IPS-15b (cell line): Measurements from ENCODE around the gene INTS11.
"Not testable (repeated sequence)": the region's sequence is repeated elsewhere in the genome, so short reads cannot be mapped to it uniquely, and the experiment has no call there.

Source experiments
- H3K27me3 ChIP-seq: one replicate; pipeline ENCODE4 v1.6.1; 2013; ENCODE audit warnings: low read length; ENCODE audit not compliant: control insufficient read depth, insufficient read depth
- H3K36me3 ChIP-seq: one replicate; pipeline ENCODE4 v1.6.1; 2013; ENCODE audit warnings: low read length; ENCODE audit not compliant: control insufficient read depth, insufficient read depth
- H3K4me1 ChIP-seq: one replicate; pipeline ENCODE4 v1.6.1; 2013; ENCODE audit warnings: mild to moderate bottlenecking, low read length; ENCODE audit not compliant: control insufficient read depth, insufficient read depth
- H3K4me3 ChIP-seq: one replicate; pipeline ENCODE4 v1.5.1; 2013; ENCODE audit warnings: low read depth, low read length
- H3K9ac ChIP-seq: one replicate; pipeline ENCODE4 v1.6.1; 2013; ENCODE audit warnings: low read depth, mild to moderate bottlenecking, low read length
- H3K9me3 ChIP-seq: one replicate; pipeline ENCODE4 v1.6.1; 2013; ENCODE audit warnings: mild to moderate bottlenecking, low read length; ENCODE audit not compliant: control insufficient read depth, insufficient read depth

INTS11 gene

DNA sequence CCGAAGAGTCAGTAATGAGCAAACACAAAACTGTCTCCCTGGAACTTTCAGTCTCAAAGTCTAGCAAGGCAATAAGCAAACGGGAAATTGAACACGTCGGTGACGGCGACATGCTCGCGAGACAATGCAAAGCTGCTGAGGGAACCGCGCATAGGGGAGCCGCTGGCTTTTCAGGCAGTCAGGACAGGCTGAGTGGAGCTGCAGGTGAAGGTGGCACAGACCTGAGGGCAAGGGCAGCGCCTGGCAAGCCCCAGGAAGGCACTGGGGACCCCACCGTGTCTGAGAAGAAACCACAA, 4.9 kb downstream of the INTS11 start:
- Histone ChIP-seq H3K4me1 (peaks cover 3% of the 10 kb centered on the region), H3K4me3 (no peak overlapping the region), H3K36me3 (peaks cover 35% of the 10 kb centered on the region), H3K9me3 (no peaks in the 10 kb centered on the region), H3K9ac (no peak overlapping the region), H3K27me3 (no peaks in the 10 kb centered on the region)

DNA sequence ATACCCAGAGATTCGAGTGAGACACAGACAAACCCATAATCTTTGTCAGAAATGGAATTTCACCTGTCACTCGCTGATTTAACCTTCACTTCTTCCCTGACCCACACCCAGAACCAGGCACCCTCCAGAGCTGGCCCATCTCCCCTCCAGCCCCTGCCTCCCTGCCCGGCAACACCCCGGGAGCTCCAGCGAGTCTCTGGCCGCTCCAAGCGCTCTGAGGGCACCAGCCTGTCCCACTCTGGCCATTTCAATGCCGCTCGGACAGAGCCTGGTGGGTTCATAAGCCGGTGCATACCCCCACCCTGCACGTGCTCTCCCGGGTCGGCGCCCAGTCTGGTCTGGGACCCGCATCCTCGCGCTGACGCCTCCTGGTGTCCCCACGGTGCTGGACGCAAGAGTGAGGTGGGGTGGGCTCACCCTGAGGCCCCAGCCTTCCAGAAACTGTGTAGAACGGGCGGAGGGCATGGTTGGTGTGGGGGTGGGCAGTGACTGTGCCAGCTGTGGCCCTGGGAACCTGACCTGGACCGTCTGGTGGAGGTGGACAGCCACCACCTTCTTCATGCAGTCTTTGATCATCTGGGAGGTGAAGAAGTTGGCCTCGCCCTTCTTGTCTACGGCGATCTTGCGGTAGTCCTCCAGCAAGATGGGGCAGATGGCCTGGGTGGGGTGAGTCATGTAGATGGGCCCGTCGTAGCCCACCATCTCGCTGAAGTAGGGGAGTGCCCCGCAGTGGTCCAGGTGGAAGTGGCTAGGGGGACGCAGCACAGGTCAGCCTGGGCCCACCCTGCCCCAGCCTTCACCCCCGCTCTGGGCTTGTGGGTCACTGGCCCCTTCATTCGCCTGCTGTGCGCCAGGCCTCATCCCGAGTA, 5.4 kb downstream of the INTS11 start:
- H3K4me1 ChIP-seq, result peaks cover 3% of the 10 kb centered on the region
- no peaks in the 10 kb centered on the region for H3K27me3 ChIP-seq
- H3K9ac ChIP-seq, result no peak overlapping the region
- H3K36me3 ChIP-seq, result peaks cover 40% of the 10 kb centered on the region
- H3K9me3 ChIP-seq, result no peaks in the 10 kb centered on the region
- no peak overlapping the region for H3K4me3 ChIP-seq

DNA sequence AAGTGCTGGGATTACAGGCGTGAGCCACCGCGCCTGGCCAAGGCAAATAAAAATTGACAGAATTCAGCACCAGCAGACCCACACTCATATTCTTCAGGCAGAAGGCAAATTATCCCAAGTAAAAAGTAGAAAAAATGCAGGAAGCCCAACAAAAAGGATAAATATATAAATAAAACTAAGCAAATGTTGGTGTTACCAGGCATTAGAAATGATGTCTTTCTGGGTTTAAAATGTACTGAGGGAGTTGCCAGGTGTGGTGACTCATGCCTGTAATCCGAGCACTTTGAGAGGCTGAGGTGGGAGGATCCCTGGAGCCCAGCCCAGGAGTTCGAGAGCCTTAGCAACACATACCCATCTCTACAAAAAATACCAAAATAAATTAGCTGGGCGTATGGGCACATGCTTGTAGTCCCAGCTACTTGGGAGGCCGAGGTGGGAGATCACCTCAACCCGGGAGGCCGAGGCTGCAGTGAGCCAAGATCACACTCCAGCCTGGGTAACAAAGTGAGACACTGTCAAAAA, 6.3 kb downstream of the INTS11 start:
- H3K4me1 ChIP-seq, result peaks cover 3% of the 10 kb centered on the region
- no peak overlapping the region for H3K9ac ChIP-seq
- no peak overlapping the region for H3K4me3 ChIP-seq
- no peaks in the 10 kb centered on the region for H3K27me3 ChIP-seq
- no peaks in the 10 kb centered on the region for H3K9me3 ChIP-seq
- H3K36me3 ChIP-seq, result peaks cover 49% of the 10 kb centered on the region

DNA sequence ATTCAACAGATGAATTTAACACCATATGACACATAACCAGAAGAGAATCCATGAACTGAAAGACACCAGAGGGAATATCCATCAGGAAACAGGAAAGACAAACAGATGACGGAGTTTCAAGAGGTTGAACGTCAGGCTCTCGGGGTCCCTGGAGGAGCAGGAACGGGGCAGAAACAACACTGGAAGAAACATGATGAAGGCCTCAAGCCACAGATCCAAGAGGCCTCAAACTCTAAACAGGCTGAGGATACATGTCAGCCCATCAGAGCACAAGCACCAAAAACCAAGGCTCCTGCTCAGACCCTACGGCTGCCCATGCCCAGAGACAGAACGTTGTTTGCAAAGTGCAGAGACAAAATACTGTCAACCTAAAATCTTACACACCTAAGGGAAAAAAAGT, 7.0 kb downstream of the INTS11 start:
- Histone ChIP-seq H3K9ac (no peak overlapping the region), H3K4me3 (no peak overlapping the region), H3K36me3 (peaks cover 56% of the 10 kb centered on the region), H3K27me3 (no peaks in the 10 kb centered on the region), H3K9me3 (no peaks in the 10 kb centered on the region), H3K4me1 (peaks cover 3% of the 10 kb centered on the region)

DNA sequence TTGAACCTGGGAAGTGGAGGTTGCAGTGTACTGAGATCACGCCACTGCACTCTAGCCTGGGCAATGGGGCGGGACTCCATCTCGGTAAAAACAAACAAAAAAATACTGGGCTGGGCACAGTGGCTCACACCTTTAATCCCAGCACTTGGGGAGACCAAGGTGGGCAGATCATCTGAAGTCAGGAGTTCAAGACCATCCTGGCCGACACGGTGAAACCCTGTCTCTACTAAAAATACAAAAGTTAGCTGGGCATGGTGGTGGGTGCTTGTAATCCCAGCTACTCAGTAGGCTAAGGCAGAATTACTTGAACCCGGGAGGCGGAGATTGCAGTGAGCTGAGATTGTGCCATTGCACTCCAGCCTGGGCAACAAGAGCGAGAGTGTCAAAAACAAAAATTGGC, 8.3 kb downstream of the INTS11 start:
- peaks cover 62% of the 10 kb centered on the region for H3K36me3 ChIP-seq
- H3K27me3 ChIP-seq, H3K4me3 ChIP-seq, H3K4me1 ChIP-seq, H3K9ac ChIP-seq, H3K9me3 ChIP-seq: not testable (repeated sequence)

DNA sequence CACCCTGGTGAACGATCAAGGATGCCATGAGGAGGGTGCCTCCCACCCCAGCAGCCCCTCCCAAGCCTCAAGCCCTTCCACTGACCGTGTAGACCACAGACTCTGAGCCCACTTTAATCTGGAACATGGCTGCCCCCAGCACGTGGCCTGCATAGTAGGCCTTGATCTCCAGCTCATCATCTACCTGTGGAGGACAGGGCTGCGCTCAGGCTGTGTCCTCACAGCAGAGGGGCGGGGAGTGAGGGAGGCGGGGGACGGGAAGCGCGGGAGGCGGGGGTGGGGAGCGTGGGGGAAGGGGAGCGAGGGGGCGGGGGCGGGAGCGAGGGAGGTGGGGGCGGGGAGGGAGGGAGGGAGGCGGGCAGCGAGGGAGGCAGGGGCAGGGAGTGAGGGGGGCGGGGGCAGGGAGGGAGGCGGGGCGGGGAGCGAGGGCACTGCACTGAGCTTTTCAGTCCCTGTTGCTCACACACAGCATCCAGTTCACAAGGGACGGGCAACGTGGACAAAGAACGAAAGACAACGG, 9.0 kb downstream of the INTS11 start:
- Histone ChIP-seq H3K9ac (peak overlapping the region; percentile 60), H3K36me3 (peaks cover 62% of the 10 kb centered on the region), H3K9me3 (no peaks in the 10 kb centered on the region), H3K27me3 (no peaks in the 10 kb centered on the region), H3K4me1 (peaks cover 3% of the 10 kb centered on the region), H3K4me3 (no peak overlapping the region)

DNA sequence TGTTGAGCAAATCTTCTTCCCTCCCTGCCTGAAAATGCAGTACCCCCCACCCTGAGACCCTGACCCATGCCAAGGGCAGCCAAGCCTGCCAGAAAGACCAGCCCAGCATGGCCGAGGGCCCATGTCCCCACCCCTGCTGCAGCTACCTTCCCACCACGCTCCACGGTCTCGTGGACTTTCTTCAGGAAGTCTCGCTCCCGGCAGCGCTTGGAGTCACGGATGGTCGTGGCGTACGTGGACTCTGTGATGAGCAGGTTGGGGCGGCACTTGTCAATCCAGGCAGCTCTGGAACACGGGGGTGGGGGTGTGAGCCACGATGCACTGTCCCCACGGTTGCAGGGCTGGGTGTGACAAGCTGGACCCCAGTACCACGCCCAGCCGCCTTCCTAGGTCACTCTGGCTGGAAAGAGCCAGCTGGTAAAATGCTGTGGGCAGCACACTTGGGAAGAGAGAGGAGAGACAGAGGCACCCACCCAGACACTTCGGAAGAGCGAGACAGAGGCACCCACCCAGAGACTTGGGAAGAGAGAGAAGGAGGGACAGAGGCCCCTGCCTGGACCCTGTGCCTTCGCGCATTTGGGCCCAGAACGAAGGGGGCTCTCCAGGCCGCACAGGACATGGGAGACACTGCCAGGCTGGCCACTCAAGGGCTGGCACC, 9.7 kb downstream of the INTS11 start:
- H3K27me3 ChIP-seq, result no peaks in the 10 kb centered on the region
- H3K4me3 ChIP-seq, result no peak overlapping the region
- H3K4me1 ChIP-seq, result peaks cover 5% of the 10 kb centered on the region
- peaks cover 62% of the 10 kb centered on the region for H3K36me3 ChIP-seq
- no peaks in the 10 kb centered on the region for H3K9me3 ChIP-seq
- H3K9ac ChIP-seq, result peak overlapping the region; percentile 60

DNA sequence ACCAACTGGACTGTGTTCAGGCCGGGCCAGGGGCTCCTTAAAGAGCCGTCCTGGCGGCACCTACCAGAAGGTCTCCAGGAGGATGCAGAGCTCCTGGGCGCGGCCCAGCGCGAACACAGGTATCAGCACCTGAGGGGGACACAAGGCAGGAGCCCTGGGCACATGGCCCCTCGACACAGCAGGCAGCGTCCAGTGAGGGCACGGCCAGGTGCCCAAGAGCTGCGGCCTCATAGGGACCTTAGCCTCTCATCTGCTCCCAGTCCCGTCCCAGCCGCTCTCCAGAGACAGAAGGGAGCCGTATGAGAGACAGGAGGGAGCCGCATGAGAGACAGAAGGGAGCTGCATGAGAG, 10.2 kb downstream of the INTS11 start:
- Histone ChIP-seq H3K9ac (no peak overlapping the region), H3K4me3 (no peak overlapping the region), H3K36me3 (peaks cover 61% of the 10 kb centered on the region), H3K4me1 (peaks cover 6% of the 10 kb centered on the region), H3K9me3 (no peaks in the 10 kb centered on the region), H3K27me3 (no peaks in the 10 kb centered on the region)

DNA sequence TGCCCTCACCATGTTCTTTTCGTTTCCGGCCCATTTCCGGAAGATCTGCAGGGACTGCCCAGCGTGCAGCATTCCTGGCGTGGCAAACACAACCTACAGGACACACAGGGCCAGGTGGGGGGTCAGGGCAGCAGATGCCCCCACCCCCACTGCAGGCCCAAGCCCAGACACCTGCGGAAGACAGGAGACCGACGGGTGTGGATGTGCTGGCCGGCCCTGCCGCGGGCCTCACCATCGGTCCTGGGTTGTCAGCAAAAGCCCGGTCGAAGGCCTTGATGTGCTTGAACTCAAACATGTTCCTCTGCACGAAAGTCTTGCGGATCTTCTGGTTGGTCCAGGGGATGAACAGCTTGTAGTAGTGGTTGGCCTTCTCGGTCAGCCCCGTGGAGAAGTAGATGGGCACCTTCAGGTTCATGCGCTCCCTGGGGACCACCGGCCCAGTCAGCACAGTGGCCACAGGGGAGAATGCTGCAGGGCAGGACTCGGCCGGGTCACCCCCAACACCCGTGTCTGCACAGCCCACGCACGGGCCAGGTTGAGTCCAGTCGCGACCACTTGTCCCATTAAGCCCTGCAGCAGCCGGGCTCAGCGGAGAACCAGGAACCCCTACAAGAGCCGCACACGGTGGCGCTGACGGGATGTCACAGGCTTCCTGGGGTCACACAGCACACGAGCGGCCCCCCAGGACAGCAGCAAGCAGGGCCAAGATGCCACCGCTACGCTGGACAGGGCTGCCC, 10.8 kb downstream of the INTS11 start:
- Histone ChIP-seq H3K4me3 (no peak overlapping the region), H3K4me1 (peaks cover 6% of the 10 kb centered on the region), H3K9ac (no peak overlapping the region), H3K36me3 (peaks cover 56% of the 10 kb centered on the region), H3K27me3 (no peaks in the 10 kb centered on the region), H3K9me3 (no peaks in the 10 kb centered on the region)

DNA sequence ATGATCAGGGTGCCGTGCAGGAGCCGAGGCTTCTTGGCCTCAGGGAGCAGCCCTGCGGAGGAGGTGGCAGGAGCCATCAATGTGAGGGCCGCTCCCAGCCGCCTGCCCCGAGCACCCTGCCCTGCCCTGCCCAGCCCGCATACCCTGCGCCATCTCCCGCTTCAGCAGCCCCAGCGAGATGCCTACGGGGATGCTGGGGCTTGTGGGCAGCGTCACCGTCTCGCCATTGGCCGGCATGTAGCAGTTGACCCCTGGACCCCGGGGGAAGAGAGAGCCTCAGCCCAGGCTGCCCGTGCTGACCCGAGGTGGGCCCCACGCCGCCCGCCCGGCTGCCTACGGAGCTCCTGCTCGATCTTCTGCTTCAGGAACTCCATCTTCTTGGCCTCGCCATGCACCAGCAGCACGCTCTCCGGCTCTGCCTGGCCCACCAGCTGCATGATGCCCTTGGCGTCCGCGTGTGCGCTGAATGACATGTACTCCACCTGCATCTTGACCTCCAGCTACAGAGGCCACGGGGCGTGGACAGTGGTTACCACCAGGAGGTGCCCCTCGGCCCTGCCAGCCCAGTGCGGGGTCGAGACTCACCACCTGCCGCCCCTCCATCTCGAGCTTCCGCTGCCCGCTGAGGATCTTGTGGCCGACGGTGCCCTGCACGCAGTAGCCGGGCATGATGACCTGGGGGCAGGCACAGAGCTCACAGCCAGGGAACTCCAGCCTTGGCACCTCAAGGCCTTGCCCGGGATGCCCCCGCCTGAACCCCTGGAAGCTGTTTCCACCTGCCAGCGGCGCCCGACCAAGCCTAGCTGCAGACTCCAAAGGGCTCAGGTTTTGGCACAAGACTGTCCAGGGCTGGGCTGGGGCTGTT, 11.8 kb downstream of the INTS11 start:
- H3K4me3 ChIP-seq, result no peak overlapping the region
- no peak overlapping the region for H3K9ac ChIP-seq
- H3K36me3 ChIP-seq, result peaks cover 56% of the 10 kb centered on the region
- H3K27me3 ChIP-seq, result no peaks in the 10 kb centered on the region
- peaks cover 6% of the 10 kb centered on the region for H3K4me1 ChIP-seq
- no peaks in the 10 kb centered on the region for H3K9me3 ChIP-seq
